HEK293 (cell line): Measurements from ENCODE around the gene PTDSS2.

Experiments
- ATF2 ChIP-seq: fragments of 450-650 bp; formaldehyde crosslinking; IDR thresholded peaks from 2 replicates; pipeline ENCODE4 v1.5.1; 2016; ENCODE audit warnings: missing biosample characterization, missing genetic modification characterization, low read depth
- ELK4 ChIP-seq: IDR thresholded peaks from 2 replicates; pipeline ENCODE4 v1.6.1; 2011; ENCODE audit warnings: mild to moderate bottlenecking, low read depth, low read length, borderline replicate concordance
- GLI2 ChIP-seq: fragments of 450-650 bp; formaldehyde crosslinking; IDR thresholded peaks from 2 replicates; pipeline ENCODE4; 2017; ENCODE audit warnings: missing biosample characterization, missing genetic modification characterization, low read depth, borderline replicate concordance
- GLI4 ChIP-seq: fragments of 450-650 bp; formaldehyde crosslinking; IDR thresholded peaks from 2 replicates; pipeline ENCODE4 v1.5.1; 2016; ENCODE audit warnings: missing biosample characterization, missing genetic modification characterization
- INSM2 ChIP-seq: fragments of 450-650 bp; formaldehyde crosslinking; IDR thresholded peaks from 2 replicates; pipeline ENCODE4 v1.5.1; 2016; ENCODE audit warnings: missing biosample characterization, missing genetic modification characterization
- KLF17 ChIP-seq: fragments of 450-650 bp; formaldehyde crosslinking; IDR thresholded peaks from 2 replicates; pipeline ENCODE4 v1.5.1; 2016; ENCODE audit warnings: missing biosample characterization, missing genetic modification characterization
- KLF9 ChIP-seq: fragments of 450-650 bp; formaldehyde crosslinking; IDR thresholded peaks from 2 replicates; pipeline ENCODE4 v1.5.1; 2016; ENCODE audit warnings: missing biosample characterization, missing genetic modification characterization, low read depth
- WT1 ChIP-seq: fragments of 450-650 bp; formaldehyde crosslinking; IDR thresholded peaks from 2 replicates; pipeline ENCODE4 v1.5.1; 2016; ENCODE audit warnings: missing biosample characterization, missing genetic modification characterization
- ZBTB20 ChIP-seq: fragments of 450-650 bp; formaldehyde crosslinking; IDR thresholded peaks from 2 replicates; pipeline ENCODE4 v1.5.1; 2016; ENCODE audit warnings: missing biosample characterization, missing genetic modification characterization
- ZBTB6 ChIP-seq: fragments of 450-650 bp; formaldehyde crosslinking; IDR thresholded peaks from 2 replicates; pipeline ENCODE4 v1.5.1; 2017; ENCODE audit warnings: missing biosample characterization, missing genetic modification characterization
- ZEB2 ChIP-seq: fragments of 450-650 bp; formaldehyde crosslinking; IDR thresholded peaks from 2 replicates; pipeline ENCODE4 v1.5.1; 2016; ENCODE audit warnings: missing biosample characterization, missing genetic modification characterization
- ZFHX2 ChIP-seq: fragments of 450-650 bp; formaldehyde crosslinking; conservative IDR thresholded peaks from 2 replicates; pipeline ENCODE4 v1.5.1; 2016; ENCODE audit warnings: missing biosample characterization, missing genetic modification characterization
- ZNF148 ChIP-seq: fragments of 450-650 bp; formaldehyde crosslinking; IDR thresholded peaks from 2 replicates; pipeline ENCODE4 v1.5.0; 2017; ENCODE audit warnings: missing biosample characterization, missing genetic modification characterization, borderline replicate concordance
- ZNF157 ChIP-seq: fragments of 450-650 bp; formaldehyde crosslinking; IDR thresholded peaks from 2 replicates; pipeline ENCODE4 v1.5.1; 2016; ENCODE audit warnings: missing biosample characterization, missing genetic modification characterization
- ZNF18 ChIP-seq: fragments of 450-650 bp; formaldehyde crosslinking; IDR thresholded peaks from 2 replicates; pipeline ENCODE4 v1.5.1; 2016; ENCODE audit warnings: missing biosample characterization, missing genetic modification characterization
- ZNF335 ChIP-seq: fragments of 450-650 bp; formaldehyde crosslinking; conservative IDR thresholded peaks from 2 replicates; pipeline ENCODE4 v1.5.1; 2016; ENCODE audit warnings: missing biosample characterization, missing genetic modification characterization
- ZNF37A ChIP-seq: fragments of 450-650 bp; IDR thresholded peaks from 2 replicates; pipeline ENCODE4 v1.5.1; 2018; ENCODE audit warnings: missing biosample characterization, missing genetic modification characterization
- ZNF391 ChIP-seq: fragments of 450-650 bp; formaldehyde crosslinking; IDR thresholded peaks from 2 replicates; pipeline ENCODE4 v1.5.1; 2016; ENCODE audit warnings: low read depth, missing biosample characterization, missing genetic modification characterization, borderline replicate concordance
- ZNF394 ChIP-seq: fragments of 450-650 bp; formaldehyde crosslinking; IDR thresholded peaks from 2 replicates; pipeline ENCODE4 v1.5.1; 2016; ENCODE audit warnings: missing biosample characterization, missing genetic modification characterization, mild to moderate bottlenecking, moderate library complexity, borderline replicate concordance
- ZNF501 ChIP-seq: fragments of 450-650 bp; formaldehyde crosslinking; IDR thresholded peaks from 2 replicates; pipeline ENCODE4 v1.5.1; 2016; ENCODE audit warnings: missing biosample characterization, missing genetic modification characterization
- ZNF513 ChIP-seq: fragments of 450-650 bp; IDR thresholded peaks from 2 replicates; pipeline ENCODE4 v1.5.1; 2018; ENCODE audit warnings: missing biosample characterization, missing genetic modification characterization
- ZNF514 ChIP-seq: fragments of 450-650 bp; formaldehyde crosslinking; IDR thresholded peaks from 2 replicates; pipeline ENCODE4 v1.5.1; 2016; ENCODE audit warnings: missing biosample characterization, missing genetic modification characterization
- ZNF530 ChIP-seq: fragments of 450-650 bp; formaldehyde crosslinking; IDR thresholded peaks from 2 replicates; pipeline ENCODE4 v1.5.1; 2016; ENCODE audit warnings: low read depth, missing biosample characterization, missing genetic modification characterization
- ZNF544 ChIP-seq: fragments of 450-650 bp; formaldehyde crosslinking; IDR thresholded peaks from 2 replicates; pipeline ENCODE4 v1.5.0; 2017; ENCODE audit warnings: missing biosample characterization, missing genetic modification characterization
- ZNF677 ChIP-seq: fragments of 450-650 bp; IDR thresholded peaks from 2 replicates; pipeline ENCODE4 v1.5.0; 2018; ENCODE audit warnings: missing biosample characterization, mild to moderate bottlenecking, missing genetic modification characterization, moderate library complexity
- ZNF768 ChIP-seq: fragments of 450-650 bp; formaldehyde crosslinking; IDR thresholded peaks from 2 replicates; pipeline ENCODE4 v1.5.1; 2018; ENCODE audit warnings: missing biosample characterization, mild to moderate bottlenecking, missing genetic modification characterization
- ZNF843 ChIP-seq: fragments of 450-650 bp; formaldehyde crosslinking; IDR thresholded peaks from 2 replicates; pipeline ENCODE4 v1.5.1; 2016; ENCODE audit warnings: missing biosample characterization, missing genetic modification characterization

PTDSS2 gene

GRCh38 chr11:416757-417621 lies 33.1 kb upstream of the PTDSS2 start (continued):
- no peak for TF ChIP-seq KLF17 (tag by site-specific recombination)
- TF ChIP-seq ZNF768 (tag by site-specific recombination): no peak
- TF ChIP-seq ZNF335 (tag by site-specific recombination): peak; percentile 58
- no peak for TF ChIP-seq ZNF530 (tag by site-specific recombination)
- TF ChIP-seq ATF2 (tag by site-specific recombination): no peak
- no peak for TF ChIP-seq ZNF18 (tag by site-specific recombination)
- no peak for TF ChIP-seq ZNF513 (tag by site-specific recombination)
- no peak for TF ChIP-seq ZNF394 (tag by site-specific recombination)
- TF ChIP-seq ZNF391: no peak
- no peak for TF ChIP-seq ZNF37A (tag by site-specific recombination)
- no peak for TF ChIP-seq ZNF157 (tag by site-specific recombination)
- TF ChIP-seq ZNF677: no peak
- no peak for TF ChIP-seq GLI2 (tag by site-specific recombination)
- TF ChIP-seq KLF9 (tag by site-specific recombination): no peak
- TF ChIP-seq GLI4: no peak
- TF ChIP-seq ELK4: no peak
- no peak for TF ChIP-seq ZNF843 (tag by site-specific recombination)
- no peak for TF ChIP-seq INSM2 (tag by site-specific recombination)
- no peak for TF ChIP-seq ZNF514
- no peak for TF ChIP-seq WT1 (tag by site-specific recombination)
- TF ChIP-seq ZNF148 (tag by site-specific recombination): no peak
- TF ChIP-seq ZBTB6 (tag by site-specific recombination): 0 out of 2 replicates have a peak, but pooled peaks have one; percentile 7
- 0 out of 2 replicates have a peak, but pooled peaks have one; percentile 19 for TF ChIP-seq ZEB2
- TF ChIP-seq ZBTB20: peak; percentile 98
- TF ChIP-seq ZNF501 (tag by site-specific recombination): no peak
- 0 out of 2 replicates have a peak, but pooled peaks have one; percentile 14 for TF ChIP-seq ZFHX2 (tag by site-specific recombination)
- TF ChIP-seq ZNF544: no peak
